Neural cell (in vitro differentiated cells): ENCODE data around the gene CASR. TPM values are rescaled to one million over a fixed set of nuclear protein-coding genes. Genes with fewer than 3 reads are reported as not detected.

Experiments used
- H2AFZ ChIP-seq: fragments of 200-600, 300-800 bp; sonication (generic), shearing (Covaris generic); 2 replicates; pipeline ENCODE4 v1.6.0; 2014; ENCODE audit warnings: low read depth, mild to moderate bottlenecking, antibody characterized with exemption, low read length, moderate library complexity
- H3F3A ChIP-seq: fragments of 200-600 bp; shearing (Covaris generic); 2 replicates; pipeline ENCODE4 v1.6.1; 2016; ENCODE audit warnings: mild to moderate bottlenecking, moderate library complexity, mixed read lengths, antibody characterized with exemption, low read length; ENCODE audit not compliant: insufficient read depth, poor library complexity, severe bottlenecking
- H3K27ac ChIP-seq: fragments of 200-600, 300-800 bp; sonication (generic), shearing (Covaris generic); 2 replicates; pipeline ENCODE4 v1.5.1; 2014; ENCODE audit warnings: mild to moderate bottlenecking, low read length, moderate library complexity
- H3K27me3 ChIP-seq: fragments of 300-800, 200-600 bp; sonication (generic), shearing (Covaris generic); 2 replicates; pipeline ENCODE4 v1.6.0; 2014; ENCODE audit warnings: mild to moderate bottlenecking, low read depth, low read length, moderate library complexity; ENCODE audit not compliant: insufficient read depth
- H3K36me3 ChIP-seq: fragments of 300-800, 200-600 bp; sonication (generic), shearing (Covaris generic); 2 replicates; pipeline ENCODE4 v1.5.1; 2014; ENCODE audit warnings: mild to moderate bottlenecking, antibody characterized with exemption, low read length, moderate library complexity; ENCODE audit not compliant: insufficient read depth
- H3K4me2 ChIP-seq: fragments of 300-800, 200-600 bp; sonication (generic), shearing (Covaris generic); 2 replicates; pipeline ENCODE4 v1.6.0; 2014; ENCODE audit warnings: mild to moderate bottlenecking, low read length
- H3K4me3 ChIP-seq: fragments of 300-800, 200-600 bp; sonication (generic), shearing (Covaris generic); 2 replicates; pipeline ENCODE4 v1.5.1; 2014; ENCODE audit warnings: mild to moderate bottlenecking, low read length, moderate library complexity
- H3K79me2 ChIP-seq: fragments of 200-600 bp; shearing (Covaris generic); replicated peaks from 2 replicates; pipeline ENCODE4 v1.6.0; 2014; ENCODE audit warnings: mild to moderate bottlenecking, low read length, moderate library complexity; ENCODE audit not compliant: insufficient read depth
- H3K9ac ChIP-seq: fragments of 300-800, 200-600 bp; sonication (generic), shearing (Covaris generic); 2 replicates; pipeline ENCODE4 v1.6.1; 2016; ENCODE audit warnings: mild to moderate bottlenecking, low read length, mixed read lengths
- H3K9me2 ChIP-seq: fragments of 200-600 bp; shearing (Covaris generic); 2 replicates; pipeline ENCODE4 v1.6.1; 2016; ENCODE audit warnings: mild to moderate bottlenecking, low read length, mixed read lengths; ENCODE audit not compliant: insufficient read depth
- H3K9me3 ChIP-seq: fragments of 200-600, 300-800 bp; sonication (generic), shearing (Covaris generic); 2 replicates; pipeline ENCODE4 v1.6.1; 2016; ENCODE audit warnings: mild to moderate bottlenecking, mixed run types, low read length, moderate library complexity, mixed read lengths
- H4K20me1 ChIP-seq: fragments of 200-600 bp; shearing (Covaris generic); 2 replicates; pipeline ENCODE4 v1.6.1; 2016; ENCODE audit warnings: mild to moderate bottlenecking, mixed run types; ENCODE audit not compliant: insufficient read depth
- CTCF ChIP-seq: fragments of 450-650 bp; IDR thresholded peaks from 2 replicates; pipeline ENCODE4 v1.5.1; 2014; ENCODE audit warnings: antibody characterized with exemption, mild to moderate bottlenecking, moderate library complexity; ENCODE audit not compliant: poor library complexity, severe bottlenecking
- EP300 ChIP-seq: fragments of 450-650 bp; conservative IDR thresholded peaks from 2 replicates; pipeline ENCODE4 v1.6.1; 2014; ENCODE audit warnings: antibody characterized with exemption, mild to moderate bottlenecking, moderate library complexity; ENCODE audit not compliant: poor library complexity, severe bottlenecking
- EZH2 ChIP-seq: fragments of 200-600, 300-800 bp; shearing (Covaris generic), sonication (generic); IDR thresholded peaks from 2 replicates; pipeline ENCODE4 v1.6.1; 2014; ENCODE audit warnings: antibody characterized with exemption, low read length, borderline replicate concordance, mild to moderate bottlenecking; ENCODE audit not compliant: insufficient read depth, poor library complexity, severe bottlenecking
- MXI1 ChIP-seq: fragments of 450-650 bp; conservative IDR thresholded peaks from 2 replicates; pipeline ENCODE4 v1.6.1; 2014; ENCODE audit warnings: antibody characterized with exemption, mild to moderate bottlenecking; ENCODE audit not compliant: poor library complexity, severe bottlenecking
- POLR2AphosphoS5 ChIP-seq: IDR thresholded peaks from 2 replicates; pipeline ENCODE4 v1.6.1; 2012
- RAD21 ChIP-seq: fragments of 450-650 bp; conservative IDR thresholded peaks from 2 replicates; pipeline ENCODE4 v1.6.1; 2014; ENCODE audit warnings: antibody characterized with exemption, mild to moderate bottlenecking, moderate library complexity
- SMC3 ChIP-seq: fragments of 450-650 bp; conservative IDR thresholded peaks from 2 replicates; pipeline ENCODE4 v1.6.1; 2014; ENCODE audit warnings: antibody characterized with exemption, mild to moderate bottlenecking, moderate library complexity; ENCODE audit not compliant: poor library complexity
- TAF1 ChIP-seq: IDR thresholded peaks from 2 replicates; pipeline ENCODE4 v1.6.1; 2012; ENCODE audit warnings: low read depth
- polyA plus RNA-seq: library from polyadenylated mRNA; depleted of rRNA; stranded (reverse); fragments of >200 nt; gene quantifications from 2 replicates; pipeline ENCODE4 v1.2.3, GENCODE V29; 2014
- TF ChIP-seq, protein P1 (sequence below): IDR thresholded peaks from 2 replicates; pipeline ENCODE4 v1.6.1; 2012; ENCODE audit warnings: borderline replicate concordance

The CASR gene
- polyA plus RNA-seq, 1 donor from 2014 or later, result not detected

- Histone ChIP-seq H3K4me2 (no peak overlapping the region), H3K79me2 (no peaks in the 10 kb centered on the region), H3K36me3 (no peaks in the 10 kb centered on the region), H2AFZ (no peak overlapping the region), H3K27me3 (no peaks in the 10 kb centered on the region), H3K9me3 (no peaks in the 10 kb centered on the region), H3K9me2 (no peaks in the 10 kb centered on the region), H4K20me1 (no peaks in the 10 kb centered on the region), H3F3A (no peaks in the 10 kb centered on the region), H3K4me3 (no peak overlapping the region), H3K27ac (no peak overlapping the region), H3K9ac (no peak overlapping the region)
- no peak for TF ChIP-seq SMC3
- TF ChIP-seq, protein P1, sequence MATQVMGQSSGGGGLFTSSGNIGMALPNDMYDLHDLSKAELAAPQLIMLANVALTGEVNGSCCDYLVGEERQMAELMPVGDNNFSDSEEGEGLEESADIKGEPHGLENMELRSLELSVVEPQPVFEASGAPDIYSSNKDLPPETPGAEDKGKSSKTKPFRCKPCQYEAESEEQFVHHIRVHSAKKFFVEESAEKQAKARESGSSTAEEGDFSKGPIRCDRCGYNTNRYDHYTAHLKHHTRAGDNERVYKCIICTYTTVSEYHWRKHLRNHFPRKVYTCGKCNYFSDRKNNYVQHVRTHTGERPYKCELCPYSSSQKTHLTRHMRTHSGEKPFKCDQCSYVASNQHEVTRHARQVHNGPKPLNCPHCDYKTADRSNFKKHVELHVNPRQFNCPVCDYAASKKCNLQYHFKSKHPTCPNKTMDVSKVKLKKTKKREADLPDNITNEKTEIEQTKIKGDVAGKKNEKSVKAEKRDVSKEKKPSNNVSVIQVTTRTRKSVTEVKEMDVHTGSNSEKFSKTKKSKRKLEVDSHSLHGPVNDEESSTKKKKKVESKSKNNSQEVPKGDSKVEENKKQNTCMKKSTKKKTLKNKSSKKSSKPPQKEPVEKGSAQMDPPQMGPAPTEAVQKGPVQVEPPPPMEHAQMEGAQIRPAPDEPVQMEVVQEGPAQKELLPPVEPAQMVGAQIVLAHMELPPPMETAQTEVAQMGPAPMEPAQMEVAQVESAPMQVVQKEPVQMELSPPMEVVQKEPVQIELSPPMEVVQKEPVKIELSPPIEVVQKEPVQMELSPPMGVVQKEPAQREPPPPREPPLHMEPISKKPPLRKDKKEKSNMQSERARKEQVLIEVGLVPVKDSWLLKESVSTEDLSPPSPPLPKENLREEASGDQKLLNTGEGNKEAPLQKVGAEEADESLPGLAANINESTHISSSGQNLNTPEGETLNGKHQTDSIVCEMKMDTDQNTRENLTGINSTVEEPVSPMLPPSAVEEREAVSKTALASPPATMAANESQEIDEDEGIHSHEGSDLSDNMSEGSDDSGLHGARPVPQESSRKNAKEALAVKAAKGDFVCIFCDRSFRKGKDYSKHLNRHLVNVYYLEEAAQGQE, result no peak
- TF ChIP-seq RAD21, result no peak
- no peak for TF ChIP-seq MXI1
- no peak for TF ChIP-seq POLR2AphosphoS5
- no peak for TF ChIP-seq CTCF
- TF ChIP-seq EP300, result no peak
These were observed 138.9 kb downstream of the CASR start for GRCh38 chr3:122322095-122323075.

DNA sequence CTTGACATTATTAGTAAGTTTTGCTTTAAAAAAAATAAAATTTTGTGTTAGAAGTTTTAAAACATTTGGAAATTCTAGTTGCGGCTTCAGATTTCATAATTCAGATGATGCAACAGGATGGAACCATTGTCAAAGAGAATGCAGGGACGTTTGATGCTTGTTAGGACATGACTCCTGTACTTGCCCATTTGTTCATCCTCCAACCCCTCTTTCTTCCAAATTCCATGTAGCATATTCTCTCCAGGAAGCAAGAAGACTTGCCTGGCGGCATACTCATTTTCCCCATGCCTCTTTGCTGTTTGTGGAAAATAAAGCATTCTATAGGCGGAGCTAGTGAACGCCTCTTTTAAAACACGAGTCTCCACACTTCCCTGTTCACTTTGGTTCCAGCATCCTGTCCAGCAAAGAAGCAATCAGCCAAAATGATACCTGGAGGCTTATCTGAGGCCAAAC, 141.4 kb downstream of the CASR start, which contains the start of gene CSTA:
Gene CSTA (plus strand): TSS at position 378 of the 453 bp plus-strand sequence. CDS start 45 bp downstream, at position 423.
- H3K4me2 ChIP-seq, result no peak within 1 kb of the TSS
- H3K9ac ChIP-seq, result no peak within 1 kb of the TSS
- H3K27me3 ChIP-seq, result no peaks in the 10 kb centered on the region
- no peaks in the 10 kb centered on the region for H3K9me3 ChIP-seq
- no peaks in the 10 kb centered on the region for H3K9me2 ChIP-seq
- no peaks in the 10 kb centered on the region for H3K36me3 ChIP-seq
- TF ChIP-seq POLR2AphosphoS5 (no peak), EP300 (no peak), SMC3 (no peak), MXI1 (no peak), TAF1 (no peak), RAD21 (no peak), EZH2 (no peak), CTCF (no peak)
- TF ChIP-seq, protein P1, result no peak
- H4K20me1 ChIP-seq, result no peaks in the 10 kb centered on the region
- no peak within 1 kb of the TSS for H3K27ac ChIP-seq
- H3K79me2 ChIP-seq, result no peaks in the 10 kb centered on the region
- H3F3A ChIP-seq, result no peaks in the 10 kb centered on the region
- H2AFZ ChIP-seq, result no peak within 1 kb of the TSS
- no peak within 1 kb of the TSS for H3K4me3 ChIP-seq
